Neural crest cell (in vitro differentiated cells): ENCODE measurements around the gene RSPH1. TPM values are rescaled to one million over a fixed set of nuclear protein-coding genes. Genes with fewer than 3 reads are reported as not detected.

Source experiments
- DNase-seq: peaks from one replicate; pipeline ENCODE4 v3.0.0; 2021; ENCODE audit warnings: low read depth, mixed read lengths, low spot score
- H3K27ac Mint-ChIP-seq: one replicate; pipeline ENCODE4 v1.8.0; 2021; ENCODE audit warnings: mild to moderate bottlenecking, mixed read lengths; ENCODE audit not compliant: unreplicated experiment
- H3K27me3 Mint-ChIP-seq: 2 replicates; pipeline ENCODE4 v1.8.0; 2021; ENCODE audit warnings: low read depth, mild to moderate bottlenecking, mixed read lengths
- H3K36me3 Mint-ChIP-seq: 2 replicates; pipeline ENCODE4 v1.8.0; 2021; ENCODE audit warnings: low read depth, mild to moderate bottlenecking, mixed read lengths
- H3K4me1 Mint-ChIP-seq: 2 replicates; pipeline ENCODE4 v1.8.0; 2021; ENCODE audit warnings: mixed read lengths
- H3K4me3 Mint-ChIP-seq: one replicate; pipeline ENCODE4 v1.8.0; 2021; ENCODE audit warnings: mild to moderate bottlenecking, mixed read lengths
- H3K9me3 Mint-ChIP-seq: 2 replicates; pipeline ENCODE4 v1.8.0; 2021; ENCODE audit warnings: mixed read lengths
- CTCF ChIP-seq: fragments of 200-600 bp; sonication (generic); conservative IDR thresholded peaks from 2 replicates; pipeline ENCODE4 v1.5.0; 2021; ENCODE audit warnings: antibody characterized with exemption, mild to moderate bottlenecking
- total RNA-seq: library from RNA; stranded (reverse); gene quantifications from 2 replicates; pipeline ENCODE4 v1.2.1, GENCODE V29; 2021

The RSPH1 gene
- total RNA-seq, 1 donor from 2014 or later: 0.65 TPM

- DNase-seq: no peak
- no peaks in the 10 kb centered on the region for H3K9me3 Mint-ChIP-seq
- H3K27ac Mint-ChIP-seq: peak overlapping the region; percentile 95
- peak overlapping the region; percentile 82 for H3K4me3 Mint-ChIP-seq
- TF ChIP-seq CTCF: no peak
- peaks cover 26% of the 10 kb centered on the region for H3K4me1 Mint-ChIP-seq
- peaks cover 7% of the 10 kb centered on the region for H3K27me3 Mint-ChIP-seq
- no peaks in the 10 kb centered on the region for H3K36me3 Mint-ChIP-seq
Observed at GRCh38 chr21:42496839-42497202, 797 bp upstream of the RSPH1 start.

- Mint-ChIP-seq H3K36me3 (no peaks in the 10 kb centered on the region), H3K27ac (no peak overlapping the region), H3K9me3 (no peaks in the 10 kb centered on the region), H3K27me3 (peaks cover 9% of the 10 kb centered on the region), H3K4me1 (peaks cover 26% of the 10 kb centered on the region), H3K4me3 (peak overlapping the region; percentile 82)
- DNase-seq: no peak
- TF ChIP-seq CTCF: peak; percentile 18
Observed at GRCh38 chr21:42495765-42496119, 282 bp downstream of the RSPH1 start.

GRCh38 chr21:42495027-42495426 is 997 bp downstream of the RSPH1 start:
- no peaks in the 10 kb centered on the region for H3K36me3 Mint-ChIP-seq
- no peak for TF ChIP-seq CTCF
- no peak for DNase-seq
- no peak overlapping the region for H3K4me3 Mint-ChIP-seq
- no peaks in the 10 kb centered on the region for H3K9me3 Mint-ChIP-seq
- H3K27ac Mint-ChIP-seq: no peak overlapping the region
- peaks cover 9% of the 10 kb centered on the region for H3K27me3 Mint-ChIP-seq
- peaks cover 26% of the 10 kb centered on the region for H3K4me1 Mint-ChIP-seq

- no peak overlapping the region for H3K27ac Mint-ChIP-seq
- no peak for TF ChIP-seq CTCF
- peak overlapping the region; percentile 54 for H3K4me3 Mint-ChIP-seq
- H3K4me1 Mint-ChIP-seq: peaks cover 20% of the 10 kb centered on the region
- H3K27me3 Mint-ChIP-seq: peaks cover 10% of the 10 kb centered on the region
- H3K36me3 Mint-ChIP-seq: no peaks in the 10 kb centered on the region
- no peak for DNase-seq
- H3K9me3 Mint-ChIP-seq: no peaks in the 10 kb centered on the region
Observed at GRCh38 chr21:42493109-42494060, 2.6 kb downstream of the RSPH1 start.

GRCh38 chr21:42492201-42492600 is 3.8 kb downstream of the RSPH1 start:
- TF ChIP-seq CTCF: no peak
- H3K36me3 Mint-ChIP-seq: no peaks in the 10 kb centered on the region
- H3K4me1 Mint-ChIP-seq: peaks cover 18% of the 10 kb centered on the region
- H3K9me3 Mint-ChIP-seq: no peaks in the 10 kb centered on the region
- no peak overlapping the region for H3K27ac Mint-ChIP-seq
- H3K4me3 Mint-ChIP-seq: no peak overlapping the region
- no peak for DNase-seq
- H3K27me3 Mint-ChIP-seq: peaks cover 13% of the 10 kb centered on the region
